ENCODE results near the gene AGPAT4.

DNA sequence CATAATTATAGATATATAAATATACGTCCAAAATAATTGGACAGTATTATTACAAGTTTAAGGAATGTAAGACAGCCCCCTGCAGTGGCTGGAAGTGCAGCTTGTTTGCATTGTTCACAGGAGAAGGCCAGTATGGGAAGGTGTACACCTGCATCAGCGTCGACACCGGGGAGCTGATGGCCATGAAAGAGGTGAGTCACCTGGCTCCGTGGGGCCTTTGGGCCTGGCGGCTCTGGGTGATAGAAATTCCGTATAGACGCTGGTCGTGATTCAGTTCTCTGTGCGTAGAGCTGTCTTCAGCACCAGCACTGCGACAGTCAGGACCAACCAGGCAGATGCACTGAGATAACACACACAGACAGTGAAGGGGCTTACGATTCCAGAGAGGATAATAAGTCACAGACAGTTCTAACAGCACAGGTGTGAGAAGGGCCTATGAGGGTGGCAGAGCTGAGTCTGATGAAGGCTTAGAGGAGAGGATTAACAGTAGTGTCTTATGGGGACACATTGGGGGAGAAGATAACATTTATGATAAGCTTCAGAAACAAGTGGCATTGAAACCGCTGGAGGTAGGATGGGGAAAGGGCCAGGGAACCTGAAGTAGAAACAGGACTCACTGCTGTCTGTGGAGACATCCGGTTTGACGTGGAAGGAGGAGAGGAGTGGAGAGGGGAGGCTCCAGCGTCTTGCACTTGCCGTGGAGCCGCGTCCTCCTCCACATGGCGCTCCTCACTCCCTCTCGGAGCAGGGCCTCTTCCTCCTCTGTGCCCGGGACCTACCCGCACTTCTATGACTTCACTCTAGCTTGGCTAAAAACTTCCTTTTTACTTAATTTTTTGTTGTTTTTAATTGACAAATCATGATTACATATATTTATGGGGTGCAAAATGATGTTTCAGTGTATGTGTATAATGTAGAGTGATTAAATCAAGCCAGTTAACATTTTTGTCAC is 165.8 kb downstream of the AGPAT4 start:
- TF ChIP-seq EZH2 (IDR thresholded peaks at IDR 0.05), result no peak
- no peak for TF ChIP-seq POLR2AphosphoS5 (IDR thresholded peaks at IDR 0.05; ENCODE audit: borderline replicate concordance, low read depth, low read length)
- TF ChIP-seq FOXP2 (optimal IDR thresholded peaks at IDR 0.05; ENCODE audit: control extremely low read depth, extremely low read length, insufficient read depth), result no peak

Data from SK-N-MC (cell line).